Natural killer cell (primary cell): ENCODE results near the gene BRME1. TPM values are rescaled to one million over a fixed set of nuclear protein-coding genes. Genes with fewer than 3 reads are reported as not detected.
"Not testable (repeated sequence)": the region's sequence is repeated elsewhere in the genome, so short reads cannot be mapped to it uniquely, and the experiment has no call there.

Experiments used
- ATAC-seq, 3 donors: fragments of 150-1000 bp in 2 of 3; fragments of 200-7000 bp in 1 of 3; cut with Tn5 transposase; 1 replicate in 1 of 3; 2 replicates in 2 of 3; pipeline ENCODE4 v1.10.0; 2021; ENCODE audit warnings: mild to moderate bottlenecking in 2 of 3, moderate library complexity in 2 of 3
- DNase-seq, 2 donors: peaks; one replicate each; pipeline versions ENCODE4 v3.0.0 to v3.0.0-alpha.2; 2013 to 2021; ENCODE audit warnings: mixed read lengths in 1 of 2
- H3K27ac ChIP-seq: one replicate; pipeline ENCODE4 v1.5.1; 2013; ENCODE audit warnings: mild to moderate bottlenecking, low read length
- H3K27me3 ChIP-seq: one replicate; pipeline ENCODE4 v1.6.1; 2013; ENCODE audit warnings: low read length; ENCODE audit not compliant: control insufficient read depth, insufficient read depth
- H3K36me3 ChIP-seq: one replicate; pipeline ENCODE4 v1.6.1; 2013; ENCODE audit warnings: low read length; ENCODE audit not compliant: control insufficient read depth, insufficient read depth
- H3K4me1 ChIP-seq: one replicate; pipeline ENCODE4 v1.6.1; 2013; ENCODE audit warnings: low read length; ENCODE audit not compliant: control insufficient read depth, insufficient read depth
- H3K4me3 ChIP-seq: one replicate; pipeline ENCODE4 v1.5.1; 2013; ENCODE audit warnings: low read length
- H3K9me3 ChIP-seq: one replicate; pipeline ENCODE4 v1.6.1; 2013; ENCODE audit warnings: low read length; ENCODE audit not compliant: control insufficient read depth, insufficient read depth
- H3K27ac Mint-ChIP-seq, 2 donors: one replicate each; pipeline ENCODE4 v1.8.0; 2022; ENCODE audit warnings: mild to moderate bottlenecking in 2 of 2, mixed read lengths in 2 of 2, moderate library complexity in 1 of 2
- H3K27me3 Mint-ChIP-seq, 2 donors: one replicate each; pipeline ENCODE4 v1.8.0; 2022; ENCODE audit warnings: low read depth in 2 of 2, mixed read lengths in 2 of 2
- H3K36me3 Mint-ChIP-seq: one replicate; pipeline ENCODE4 v1.8.0; 2022; ENCODE audit warnings: mixed read lengths
- H3K4me1 Mint-ChIP-seq, 2 donors: one replicate each; pipeline ENCODE4 v1.8.0; 2022; ENCODE audit warnings: mixed read lengths in 2 of 2
- H3K4me3 Mint-ChIP-seq: one replicate; pipeline ENCODE4 v1.8.0; 2022; ENCODE audit warnings: mild to moderate bottlenecking, moderate library complexity, mixed read lengths
- H3K9me3 Mint-ChIP-seq, 2 donors: one replicate each; pipeline ENCODE4 v1.8.0; 2022; ENCODE audit warnings: mixed read lengths in 2 of 2
- WGBS: methylation state at CpG from one replicate; pipeline ENCODE4 v1.1.7; 2013; ENCODE audit warnings: missing lambda C conversion rate; ENCODE audit not compliant: insufficient coverage; 5-methylcytosine and 5-hydroxymethylcytosine counted together
- intact Hi-C: fragments of 100-400 bp; cut with micrococcal nuclease; formaldehyde crosslinking; loops from one replicate; pipeline ENCODE4 v1.14.2; 2022
- total RNA-seq, 4 donors: library from RNA; stranded (reverse); fragments of 120-200 nt in 1 of 4; gene quantifications; one replicate each; pipeline versions ENCODE4 v1.2.3 to v1.2.4, GENCODE V29; 2013 to 2022
- TF ChIP-seq, protein P1 (sequence below): fragments of 200-600 bp; IDR thresholded peaks from one replicate; pipeline ENCODE4 v1.8.0; 2022; ENCODE audit warnings: antibody characterized with exemption

Gene BRME1
- total RNA-seq, 3 donors from 2014 or later (not counting 1 experiment from before 2014, with no cell fraction given) = 3.8 to 7.7 (median 4.0) TPM

DNA sequence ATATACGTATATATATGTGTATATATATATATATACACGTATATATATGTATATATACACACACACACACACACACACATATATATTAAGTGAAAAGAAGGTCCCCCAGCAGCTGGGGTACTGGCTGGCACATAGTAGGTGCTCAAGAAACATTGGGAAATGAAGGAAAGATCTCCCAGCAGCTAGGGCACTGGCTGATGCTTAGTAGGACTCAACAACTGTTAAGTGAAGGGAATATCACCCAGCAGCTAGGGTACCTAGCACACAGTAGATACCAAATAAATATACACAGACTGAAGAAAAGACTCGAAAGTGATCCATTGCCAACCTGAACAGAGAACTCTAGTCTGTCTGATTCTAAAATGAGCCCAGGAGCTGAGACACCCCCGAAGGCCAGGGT is 20.1 kb upstream of the BRME1 start:
- ATAC-seq (no peak), DNase-seq (no peak)
- no peaks in the 10 kb centered on the region for H3K9me3 ChIP-seq
- H3K4me1 Mint-ChIP-seq = no peaks in the 10 kb centered on the region
- H3K27me3 Mint-ChIP-seq = no peaks in the 10 kb centered on the region
- H3K4me1 ChIP-seq = no peaks in the 10 kb centered on the region
- no peaks in the 10 kb centered on the region for H3K36me3 Mint-ChIP-seq
- no peak overlapping the region for H3K4me3 ChIP-seq
- H3K4me3 Mint-ChIP-seq = no peak overlapping the region
- H3K36me3 ChIP-seq = peaks cover 34% of the 10 kb centered on the region
- TF ChIP-seq, protein P1, sequence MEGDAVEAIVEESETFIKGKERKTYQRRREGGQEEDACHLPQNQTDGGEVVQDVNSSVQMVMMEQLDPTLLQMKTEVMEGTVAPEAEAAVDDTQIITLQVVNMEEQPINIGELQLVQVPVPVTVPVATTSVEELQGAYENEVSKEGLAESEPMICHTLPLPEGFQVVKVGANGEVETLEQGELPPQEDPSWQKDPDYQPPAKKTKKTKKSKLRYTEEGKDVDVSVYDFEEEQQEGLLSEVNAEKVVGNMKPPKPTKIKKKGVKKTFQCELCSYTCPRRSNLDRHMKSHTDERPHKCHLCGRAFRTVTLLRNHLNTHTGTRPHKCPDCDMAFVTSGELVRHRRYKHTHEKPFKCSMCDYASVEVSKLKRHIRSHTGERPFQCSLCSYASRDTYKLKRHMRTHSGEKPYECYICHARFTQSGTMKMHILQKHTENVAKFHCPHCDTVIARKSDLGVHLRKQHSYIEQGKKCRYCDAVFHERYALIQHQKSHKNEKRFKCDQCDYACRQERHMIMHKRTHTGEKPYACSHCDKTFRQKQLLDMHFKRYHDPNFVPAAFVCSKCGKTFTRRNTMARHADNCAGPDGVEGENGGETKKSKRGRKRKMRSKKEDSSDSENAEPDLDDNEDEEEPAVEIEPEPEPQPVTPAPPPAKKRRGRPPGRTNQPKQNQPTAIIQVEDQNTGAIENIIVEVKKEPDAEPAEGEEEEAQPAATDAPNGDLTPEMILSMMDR = no peak
- intact Hi-C loops = no loop called here
- no peak overlapping the region for H3K27ac ChIP-seq
- no peak overlapping the region for H3K27ac Mint-ChIP-seq
- WGBS = 96% methylated on average over 2 of the region's 4 CpGs
- H3K9me3 Mint-ChIP-seq = no peaks in the 10 kb centered on the region
- H3K27me3 ChIP-seq = no peaks in the 10 kb centered on the region

DNA sequence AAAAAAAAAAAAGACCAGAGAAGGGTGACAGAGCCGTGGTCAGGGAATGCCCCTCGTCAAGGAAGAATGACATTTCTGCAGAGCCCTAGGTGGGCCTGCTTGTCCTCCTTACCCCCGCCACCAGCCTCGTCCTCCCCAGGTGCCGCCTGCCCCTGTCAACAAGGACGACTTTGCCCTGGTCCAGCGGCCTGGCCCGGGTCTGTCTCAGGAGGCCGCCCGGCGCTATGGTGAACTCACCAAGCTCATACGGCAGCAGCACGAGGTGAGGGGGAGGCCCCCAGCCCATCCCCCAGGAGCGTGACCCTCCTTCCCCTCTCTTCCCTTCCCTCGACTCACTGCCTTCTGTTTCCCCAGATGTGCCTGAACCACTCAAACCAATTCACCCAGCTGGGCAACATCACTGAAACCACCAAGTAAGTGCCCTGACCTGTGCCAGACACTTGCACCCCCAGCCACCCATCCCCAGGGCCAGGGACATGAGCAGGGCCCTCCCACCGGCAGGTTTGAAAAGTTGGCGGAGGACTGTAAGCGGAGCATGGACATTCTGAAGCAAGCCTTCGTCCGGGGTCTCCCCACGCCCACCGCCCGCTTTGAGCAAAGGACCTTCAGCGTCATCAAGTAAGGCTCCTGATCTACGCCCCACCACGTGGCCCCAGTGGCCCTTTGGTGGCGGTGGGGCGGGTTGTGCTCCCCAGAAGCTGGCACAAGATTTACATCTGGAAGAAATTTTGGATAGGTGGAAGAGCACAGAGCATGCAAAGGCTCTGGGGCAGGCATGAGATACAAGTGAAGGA is 17.5 kb upstream of the BRME1 start:
- Histone ChIP-seq H3K36me3 (peaks cover 50% of the 10 kb centered on the region), H3K27me3 (no peaks in the 10 kb centered on the region), H3K9me3 (no peaks in the 10 kb centered on the region), H3K4me1 (no peaks in the 10 kb centered on the region), H3K27ac (no peak overlapping the region), H3K4me3 (no peak overlapping the region)
- no peak for ATAC-seq
- no peaks in the 10 kb centered on the region for H3K27me3 Mint-ChIP-seq
- 97% methylated on average over 28 of the region's 28 CpGs for WGBS
- no peak for DNase-seq
- intact Hi-C loops = no loop called here
- no peak overlapping the region for H3K4me3 Mint-ChIP-seq
- no peaks in the 10 kb centered on the region for H3K36me3 Mint-ChIP-seq
- H3K27ac Mint-ChIP-seq = no peak overlapping the region
- H3K4me1 Mint-ChIP-seq = no peaks in the 10 kb centered on the region
- TF ChIP-seq, protein P1 = no peak
- H3K9me3 Mint-ChIP-seq = no peaks in the 10 kb centered on the region

DNA sequence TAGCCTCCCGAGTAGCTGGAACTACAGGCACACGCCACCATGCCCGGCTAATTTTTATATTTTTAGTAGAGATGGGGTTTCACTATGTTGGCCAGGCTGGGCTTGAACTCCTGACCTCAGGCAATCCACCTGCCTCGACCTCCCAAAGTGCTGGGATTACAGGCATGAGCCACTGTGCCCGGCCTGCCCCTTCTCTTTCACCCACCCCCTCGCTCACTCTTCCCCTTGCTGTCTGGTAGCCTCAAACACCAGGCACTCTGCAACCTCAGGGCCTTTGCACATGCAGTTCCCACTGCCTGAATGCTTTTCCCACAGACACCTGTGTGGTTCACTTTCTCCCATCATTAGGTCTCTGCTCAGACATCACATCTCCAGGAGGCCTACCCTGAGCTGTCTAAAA is 16.2 kb upstream of the BRME1 start:
- intact Hi-C loops, H3K4me1 Mint-ChIP-seq, ATAC-seq, H3K4me3 Mint-ChIP-seq, H3K9me3 Mint-ChIP-seq, H3K36me3 Mint-ChIP-seq, H3K9me3 ChIP-seq, H3K27me3 Mint-ChIP-seq, H3K27me3 ChIP-seq, H3K4me3 ChIP-seq, H3K27ac ChIP-seq, H3K4me1 ChIP-seq, DNase-seq: not testable (repeated sequence)
- WGBS = 97% methylated on average over 6 of the region's 6 CpGs
- peaks cover 51% of the 10 kb centered on the region for H3K36me3 ChIP-seq
- peak overlapping the region in 1 of 2 donors; percentile 21 for H3K27ac Mint-ChIP-seq

DNA sequence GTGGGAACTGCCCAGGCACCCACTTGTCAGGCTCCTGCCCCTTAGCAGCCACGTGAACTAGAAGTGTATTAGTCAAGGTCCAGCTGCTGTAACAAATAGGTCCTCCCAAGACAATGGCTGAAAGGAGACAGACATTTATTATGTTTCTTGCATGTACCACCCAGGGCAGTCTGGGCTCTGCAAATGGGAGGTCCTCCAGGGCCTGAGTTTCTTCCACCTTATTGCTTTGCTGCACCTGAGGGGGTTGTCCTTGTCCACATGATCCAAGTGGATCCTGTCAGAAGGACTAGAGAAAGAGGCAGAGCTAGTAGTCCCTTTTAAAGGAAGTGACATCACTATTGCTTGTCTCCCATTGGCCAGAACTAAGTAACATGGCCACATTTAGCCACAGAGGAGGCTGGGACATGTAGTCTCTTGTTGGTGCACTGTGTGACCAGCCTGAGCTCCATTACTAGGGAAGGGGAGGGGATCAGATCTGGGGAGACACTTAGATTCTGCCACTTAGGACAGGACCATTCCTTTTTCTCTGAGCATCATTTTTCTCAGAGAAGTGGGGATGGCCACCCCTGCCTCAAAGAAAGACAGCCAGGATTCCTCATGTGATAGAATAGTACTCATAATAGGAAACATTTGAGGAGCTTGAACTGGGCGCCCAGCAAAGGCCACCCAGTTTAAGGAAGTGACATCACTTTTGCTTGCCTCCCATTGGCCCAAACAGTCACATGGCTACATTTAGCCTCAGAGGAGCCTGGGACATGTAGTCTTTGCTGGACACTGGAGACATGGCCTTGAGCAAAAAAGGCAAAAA is 15.2 kb upstream of the BRME1 start:
- H3K9me3 Mint-ChIP-seq = no peaks in the 10 kb centered on the region
- TF ChIP-seq, protein P1 = no peak
- no peaks in the 10 kb centered on the region for H3K36me3 Mint-ChIP-seq
- ATAC-seq (peak; percentile 74 to 88 (median 85)), DNase-seq (peak; percentile 25 to 53)
- intact Hi-C loops = no loop called here
- no peak overlapping the region for H3K4me3 ChIP-seq
- no peaks in the 10 kb centered on the region for H3K27me3 ChIP-seq
- H3K4me1 ChIP-seq = no peaks in the 10 kb centered on the region
- H3K27ac ChIP-seq = no peak overlapping the region
- H3K27ac Mint-ChIP-seq = peak overlapping the region in 1 of 2 donors; percentile 63
- 88% methylated on average over 2 of the region's 2 CpGs for WGBS
- no peak overlapping the region for H3K4me3 Mint-ChIP-seq
- peaks cover 48% of the 10 kb centered on the region for H3K36me3 ChIP-seq
- H3K9me3 ChIP-seq = no peaks in the 10 kb centered on the region
- no peaks in the 10 kb centered on the region for H3K4me1 Mint-ChIP-seq
- no peaks in the 10 kb centered on the region for H3K27me3 Mint-ChIP-seq
